ENCODE measurements around the gene HOXB1.

- TF ChIP-seq POLR2A (IDR thresholded peaks at IDR 0.05): no peak
- TF ChIP-seq CTCF (IDR thresholded peaks at IDR 0.05): no peak
These were observed 15.5 kb upstream of the HOXB1 start for GRCh38 chr17:48546137-48546923.

All from suprapubic skin (tissue), 3 donors.